H1 (cell line): ENCODE results near the gene CDYL. TPM values are rescaled to one million over a fixed set of nuclear protein-coding genes. Genes with fewer than 3 reads are reported as not detected.

ENCODE experiments used
- EP300 ChIP-seq, 2 experiments: IDR thresholded peaks; 1 replicate in 1 of 2; 2 replicates in 1 of 2; pipeline ENCODE4 v1.6.1; 2011 to 2012; ENCODE audit warnings: low read depth in 2 of 2, low read length in 2 of 2, mild to moderate bottlenecking in 2 of 2, borderline replicate concordance in 1 of 2, inconsistent platforms in 1 of 2, moderate library complexity in 1 of 2
- JUN ChIP-seq: IDR thresholded peaks from 2 replicates; pipeline ENCODE4 v1.6.1; 2011; ENCODE audit warnings: low read depth, mild to moderate bottlenecking, improper control_type of control experiment, low read length
- RAD21 ChIP-seq, 2 experiments: IDR thresholded peaks in 1 of 2; conservative IDR thresholded peaks in 1 of 2; 2 replicates each; pipeline ENCODE4 v1.6.1; 2011; ENCODE audit warnings: low read depth in 2 of 2, low read length in 2 of 2, improper control_type of control experiment in 1 of 2, inconsistent platforms in 1 of 2, mild to moderate bottlenecking in 1 of 2, moderate library complexity in 1 of 2
- RBBP5 ChIP-seq: IDR thresholded peaks from 2 replicates; pipeline ENCODE4 v1.7.1; 2012; ENCODE audit warnings: low read depth, mild to moderate bottlenecking, inconsistent platforms, low read length, moderate library complexity, borderline replicate concordance
- polyA plus RNA-seq, 7 experiments: library from polyadenylated mRNA; depleted of rRNA in 3 of 7; stranded (reverse) in 5 of 7; unstranded in 2 of 7; fragments of >200 nt in 5 of 7; fragments of 200-250 nt in 2 of 7; gene quantifications; 1 replicate in 5 of 7; 2 replicates in 1 of 7; 4 replicates in 1 of 7; pipeline versions ENCODE4 v1.2.1 to v1.2.3, GENCODE V29; 2011 to 2013; ENCODE audit warnings: missing spikeins in 2 of 7, mixed read lengths in 2 of 7
- total RNA-seq: library from RNA; stranded (reverse); fragmentation: NEBNext Ultra II Directional; extraction: Animal tissue kit (Norgen Biotek cat#: 25700); gene quantifications from 2 replicates; pipeline ENCODE4 v1.2.1, GENCODE V29; 2021
- TF ChIP-seq, protein P1 (sequence below): fragments of 300-600 bp; sonication (generic); IDR thresholded peaks from 2 replicates; pipeline ENCODE4 v1.7.1; 2012; ENCODE audit warnings: low read length, moderate library complexity, mild to moderate bottlenecking, inconsistent platforms; ENCODE audit not compliant: insufficient replicate concordance
- TF ChIP-seq, protein P2 (sequence below), 3 experiments: IDR thresholded peaks; 1 replicate in 2 of 3; 2 replicates in 1 of 3; pipeline versions ENCODE4 v1.5.1 to v1.6.1; 2011; ENCODE audit warnings: low read length in 3 of 3, mild to moderate bottlenecking in 3 of 3, inconsistent platforms in 2 of 3, low read depth in 1 of 3, moderate library complexity in 1 of 3; ENCODE audit not compliant: insufficient read depth in 1 of 3; ENCODE audit errors: control extremely low read depth in 1 of 3
- TF ChIP-seq, protein P3 (sequence below): IDR thresholded peaks from 2 replicates; pipeline ENCODE4 v1.6.1; 2011; ENCODE audit warnings: low read length, improper control_type of control experiment

Gene CDYL
- total and polyA plus RNA-seq, 2 of the 8 experiments (the other 6 are each of a cell fraction or from before 2014, with no cell fraction given) = 56.4 to 119 TPM

- TF ChIP-seq, protein P1, sequence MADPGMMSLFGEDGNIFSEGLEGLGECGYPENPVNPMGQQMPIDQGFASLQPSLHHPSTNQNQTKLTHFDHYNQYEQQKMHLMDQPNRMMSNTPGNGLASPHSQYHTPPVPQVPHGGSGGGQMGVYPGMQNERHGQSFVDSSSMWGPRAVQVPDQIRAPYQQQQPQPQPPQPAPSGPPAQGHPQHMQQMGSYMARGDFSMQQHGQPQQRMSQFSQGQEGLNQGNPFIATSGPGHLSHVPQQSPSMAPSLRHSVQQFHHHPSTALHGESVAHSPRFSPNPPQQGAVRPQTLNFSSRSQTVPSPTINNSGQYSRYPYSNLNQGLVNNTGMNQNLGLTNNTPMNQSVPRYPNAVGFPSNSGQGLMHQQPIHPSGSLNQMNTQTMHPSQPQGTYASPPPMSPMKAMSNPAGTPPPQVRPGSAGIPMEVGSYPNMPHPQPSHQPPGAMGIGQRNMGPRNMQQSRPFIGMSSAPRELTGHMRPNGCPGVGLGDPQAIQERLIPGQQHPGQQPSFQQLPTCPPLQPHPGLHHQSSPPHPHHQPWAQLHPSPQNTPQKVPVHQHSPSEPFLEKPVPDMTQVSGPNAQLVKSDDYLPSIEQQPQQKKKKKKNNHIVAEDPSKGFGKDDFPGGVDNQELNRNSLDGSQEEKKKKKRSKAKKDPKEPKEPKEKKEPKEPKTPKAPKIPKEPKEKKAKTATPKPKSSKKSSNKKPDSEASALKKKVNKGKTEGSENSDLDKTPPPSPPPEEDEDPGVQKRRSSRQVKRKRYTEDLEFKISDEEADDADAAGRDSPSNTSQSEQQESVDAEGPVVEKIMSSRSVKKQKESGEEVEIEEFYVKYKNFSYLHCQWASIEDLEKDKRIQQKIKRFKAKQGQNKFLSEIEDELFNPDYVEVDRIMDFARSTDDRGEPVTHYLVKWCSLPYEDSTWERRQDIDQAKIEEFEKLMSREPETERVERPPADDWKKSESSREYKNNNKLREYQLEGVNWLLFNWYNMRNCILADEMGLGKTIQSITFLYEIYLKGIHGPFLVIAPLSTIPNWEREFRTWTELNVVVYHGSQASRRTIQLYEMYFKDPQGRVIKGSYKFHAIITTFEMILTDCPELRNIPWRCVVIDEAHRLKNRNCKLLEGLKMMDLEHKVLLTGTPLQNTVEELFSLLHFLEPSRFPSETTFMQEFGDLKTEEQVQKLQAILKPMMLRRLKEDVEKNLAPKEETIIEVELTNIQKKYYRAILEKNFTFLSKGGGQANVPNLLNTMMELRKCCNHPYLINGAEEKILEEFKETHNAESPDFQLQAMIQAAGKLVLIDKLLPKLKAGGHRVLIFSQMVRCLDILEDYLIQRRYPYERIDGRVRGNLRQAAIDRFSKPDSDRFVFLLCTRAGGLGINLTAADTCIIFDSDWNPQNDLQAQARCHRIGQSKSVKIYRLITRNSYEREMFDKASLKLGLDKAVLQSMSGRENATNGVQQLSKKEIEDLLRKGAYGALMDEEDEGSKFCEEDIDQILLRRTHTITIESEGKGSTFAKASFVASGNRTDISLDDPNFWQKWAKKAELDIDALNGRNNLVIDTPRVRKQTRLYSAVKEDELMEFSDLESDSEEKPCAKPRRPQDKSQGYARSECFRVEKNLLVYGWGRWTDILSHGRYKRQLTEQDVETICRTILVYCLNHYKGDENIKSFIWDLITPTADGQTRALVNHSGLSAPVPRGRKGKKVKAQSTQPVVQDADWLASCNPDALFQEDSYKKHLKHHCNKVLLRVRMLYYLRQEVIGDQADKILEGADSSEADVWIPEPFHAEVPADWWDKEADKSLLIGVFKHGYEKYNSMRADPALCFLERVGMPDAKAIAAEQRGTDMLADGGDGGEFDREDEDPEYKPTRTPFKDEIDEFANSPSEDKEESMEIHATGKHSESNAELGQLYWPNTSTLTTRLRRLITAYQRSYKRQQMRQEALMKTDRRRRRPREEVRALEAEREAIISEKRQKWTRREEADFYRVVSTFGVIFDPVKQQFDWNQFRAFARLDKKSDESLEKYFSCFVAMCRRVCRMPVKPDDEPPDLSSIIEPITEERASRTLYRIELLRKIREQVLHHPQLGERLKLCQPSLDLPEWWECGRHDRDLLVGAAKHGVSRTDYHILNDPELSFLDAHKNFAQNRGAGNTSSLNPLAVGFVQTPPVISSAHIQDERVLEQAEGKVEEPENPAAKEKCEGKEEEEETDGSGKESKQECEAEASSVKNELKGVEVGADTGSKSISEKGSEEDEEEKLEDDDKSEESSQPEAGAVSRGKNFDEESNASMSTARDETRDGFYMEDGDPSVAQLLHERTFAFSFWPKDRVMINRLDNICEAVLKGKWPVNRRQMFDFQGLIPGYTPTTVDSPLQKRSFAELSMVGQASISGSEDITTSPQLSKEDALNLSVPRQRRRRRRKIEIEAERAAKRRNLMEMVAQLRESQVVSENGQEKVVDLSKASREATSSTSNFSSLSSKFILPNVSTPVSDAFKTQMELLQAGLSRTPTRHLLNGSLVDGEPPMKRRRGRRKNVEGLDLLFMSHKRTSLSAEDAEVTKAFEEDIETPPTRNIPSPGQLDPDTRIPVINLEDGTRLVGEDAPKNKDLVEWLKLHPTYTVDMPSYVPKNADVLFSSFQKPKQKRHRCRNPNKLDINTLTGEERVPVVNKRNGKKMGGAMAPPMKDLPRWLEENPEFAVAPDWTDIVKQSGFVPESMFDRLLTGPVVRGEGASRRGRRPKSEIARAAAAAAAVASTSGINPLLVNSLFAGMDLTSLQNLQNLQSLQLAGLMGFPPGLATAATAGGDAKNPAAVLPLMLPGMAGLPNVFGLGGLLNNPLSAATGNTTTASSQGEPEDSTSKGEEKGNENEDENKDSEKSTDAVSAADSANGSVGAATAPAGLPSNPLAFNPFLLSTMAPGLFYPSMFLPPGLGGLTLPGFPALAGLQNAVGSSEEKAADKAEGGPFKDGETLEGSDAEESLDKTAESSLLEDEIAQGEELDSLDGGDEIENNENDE = no peak
- no peak for TF ChIP-seq RAD21 (IDR thresholded peaks at IDR 0.05 in 1 of 2, conservative IDR thresholded peaks at IDR 0.05 in 1 of 2; ENCODE audit: low read depth in 2 of 2, low read length in 2 of 2)
- TF ChIP-seq, protein P2, sequence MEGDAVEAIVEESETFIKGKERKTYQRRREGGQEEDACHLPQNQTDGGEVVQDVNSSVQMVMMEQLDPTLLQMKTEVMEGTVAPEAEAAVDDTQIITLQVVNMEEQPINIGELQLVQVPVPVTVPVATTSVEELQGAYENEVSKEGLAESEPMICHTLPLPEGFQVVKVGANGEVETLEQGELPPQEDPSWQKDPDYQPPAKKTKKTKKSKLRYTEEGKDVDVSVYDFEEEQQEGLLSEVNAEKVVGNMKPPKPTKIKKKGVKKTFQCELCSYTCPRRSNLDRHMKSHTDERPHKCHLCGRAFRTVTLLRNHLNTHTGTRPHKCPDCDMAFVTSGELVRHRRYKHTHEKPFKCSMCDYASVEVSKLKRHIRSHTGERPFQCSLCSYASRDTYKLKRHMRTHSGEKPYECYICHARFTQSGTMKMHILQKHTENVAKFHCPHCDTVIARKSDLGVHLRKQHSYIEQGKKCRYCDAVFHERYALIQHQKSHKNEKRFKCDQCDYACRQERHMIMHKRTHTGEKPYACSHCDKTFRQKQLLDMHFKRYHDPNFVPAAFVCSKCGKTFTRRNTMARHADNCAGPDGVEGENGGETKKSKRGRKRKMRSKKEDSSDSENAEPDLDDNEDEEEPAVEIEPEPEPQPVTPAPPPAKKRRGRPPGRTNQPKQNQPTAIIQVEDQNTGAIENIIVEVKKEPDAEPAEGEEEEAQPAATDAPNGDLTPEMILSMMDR (IDR thresholded peaks at IDR 0.05; ENCODE audit: control extremely low read depth in 1 of 3, insufficient read depth in 1 of 3, low read depth in 1 of 3, low read length in 3 of 3) = no peak
- no peak for TF ChIP-seq RBBP5
- TF ChIP-seq JUN = no peak
- TF ChIP-seq, protein P3, sequence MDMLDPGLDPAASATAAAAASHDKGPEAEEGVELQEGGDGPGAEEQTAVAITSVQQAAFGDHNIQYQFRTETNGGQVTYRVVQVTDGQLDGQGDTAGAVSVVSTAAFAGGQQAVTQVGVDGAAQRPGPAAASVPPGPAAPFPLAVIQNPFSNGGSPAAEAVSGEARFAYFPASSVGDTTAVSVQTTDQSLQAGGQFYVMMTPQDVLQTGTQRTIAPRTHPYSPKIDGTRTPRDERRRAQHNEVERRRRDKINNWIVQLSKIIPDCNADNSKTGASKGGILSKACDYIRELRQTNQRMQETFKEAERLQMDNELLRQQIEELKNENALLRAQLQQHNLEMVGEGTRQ = no peak
- no peak for TF ChIP-seq EP300 (IDR thresholded peaks at IDR 0.05; ENCODE audit: borderline replicate concordance in 1 of 2, low read depth in 2 of 2, low read length in 2 of 2)
Observed at GRCh38 chr6:4763921-4764320, 12.3 kb upstream of the CDYL start (continued).
